Astrocyte (in vitro differentiated cells and primary cell): ENCODE measurements around the gene GET4. TPM values are rescaled to one million over a fixed set of nuclear protein-coding genes. Genes with fewer than 3 reads are reported as not detected.
A peak's percentile ranks its signal among the peaks of the same experiment; 100 is the strongest.

Source experiments
- DNase-seq: peaks from one replicate; pipeline ENCODE4 v3.0.0-alpha.2; 2010; ENCODE audit warnings: low read depth
- FAIRE-seq: peaks from 2 replicates; lab custom pipeline; 2011; peaks lifted over from hg19 to GRCh38; lab: Jason Lieb, UNC
- H2AFZ ChIP-seq: 2 replicates; pipeline ENCODE4 v1.6.0; 2012; ENCODE audit warnings: low read depth, low read length, inconsistent platforms
- H3K27ac ChIP-seq: 2 replicates; pipeline ENCODE4 v1.5.1; 2011; ENCODE audit warnings: low read depth, low read length, inconsistent platforms
- H3K27me3 ChIP-seq: 2 replicates; pipeline ENCODE4 v1.6.0; 2011; ENCODE audit warnings: low read length, inconsistent platforms; ENCODE audit not compliant: insufficient read depth
- H3K36me3 ChIP-seq: 2 replicates; pipeline ENCODE4 v1.5.1; 2011; ENCODE audit warnings: low read length, inconsistent platforms; ENCODE audit not compliant: insufficient read depth
- H3K4me1 ChIP-seq: 2 replicates; pipeline ENCODE4 v1.5.1; 2011; ENCODE audit warnings: low read length, inconsistent platforms; ENCODE audit not compliant: insufficient read depth
- H3K4me2 ChIP-seq: 2 replicates; pipeline ENCODE4 v1.6.0; 2012; ENCODE audit warnings: low read length, inconsistent platforms
- H3K4me3 ChIP-seq: 2 replicates; pipeline ENCODE4 v1.5.1; 2011; ENCODE audit warnings: low read depth, mild to moderate bottlenecking, low read length, inconsistent platforms; ENCODE audit not compliant: insufficient read depth
- H3K79me2 ChIP-seq: 2 replicates; pipeline ENCODE4 v1.6.0; 2012; ENCODE audit warnings: mild to moderate bottlenecking, low read length, inconsistent platforms; ENCODE audit not compliant: insufficient read depth
- H3K9ac ChIP-seq: 2 replicates; pipeline ENCODE4 v1.6.0; 2012; ENCODE audit warnings: mild to moderate bottlenecking, low read length, inconsistent platforms
- H3K9me3 ChIP-seq: 2 replicates; pipeline ENCODE4 v1.5.1; 2012; ENCODE audit warnings: low read depth, mild to moderate bottlenecking, low read length, inconsistent platforms; ENCODE audit not compliant: insufficient read depth
- H4K20me1 ChIP-seq: 2 replicates; pipeline ENCODE4 v1.6.0; 2012; ENCODE audit warnings: low read length, inconsistent platforms; ENCODE audit not compliant: insufficient read depth
- H3K27ac Mint-ChIP-seq: one replicate; pipeline ENCODE4 v1.8.0; 2021; ENCODE audit warnings: mild to moderate bottlenecking, mixed read lengths; ENCODE audit not compliant: unreplicated experiment
- H3K27me3 Mint-ChIP-seq: one replicate; pipeline ENCODE4 v1.8.0; 2021; ENCODE audit warnings: low read depth, mixed read lengths; ENCODE audit not compliant: unreplicated experiment
- H3K36me3 Mint-ChIP-seq: one replicate; pipeline ENCODE4 v1.8.0; 2021; ENCODE audit warnings: low read depth, mixed read lengths; ENCODE audit not compliant: unreplicated experiment
- H3K4me1 Mint-ChIP-seq: one replicate; pipeline ENCODE4 v1.8.0; 2021; ENCODE audit warnings: low read depth, mixed read lengths; ENCODE audit not compliant: unreplicated experiment
- H3K4me3 Mint-ChIP-seq: one replicate; pipeline ENCODE4 v1.8.0; 2021; ENCODE audit warnings: mild to moderate bottlenecking, moderate library complexity, mixed read lengths; ENCODE audit not compliant: unreplicated experiment
- H3K9me3 Mint-ChIP-seq: one replicate; pipeline ENCODE4 v1.8.0; 2021; ENCODE audit warnings: mild to moderate bottlenecking, mixed read lengths; ENCODE audit not compliant: unreplicated experiment
- EZH2 ChIP-seq: IDR thresholded peaks from 2 replicates; pipeline ENCODE4 v1.6.1; 2012; ENCODE audit warnings: mild to moderate bottlenecking, low read length, inconsistent platforms; ENCODE audit not compliant: insufficient read depth
- total RNA-seq: library from RNA; stranded (reverse); gene quantifications from 2 replicates; pipeline ENCODE4 v1.2.1, GENCODE V29; 2021
- TF ChIP-seq, protein P1 (sequence below): IDR thresholded peaks from 2 replicates; pipeline ENCODE4 v1.5.1; 2011; ENCODE audit warnings: low read depth, mild to moderate bottlenecking, inconsistent platforms, low read length, moderate library complexity; ENCODE audit not compliant: insufficient read depth

Gene GET4
- total RNA-seq, 1 donor from 2014 or later = 43.0 TPM

DNA sequence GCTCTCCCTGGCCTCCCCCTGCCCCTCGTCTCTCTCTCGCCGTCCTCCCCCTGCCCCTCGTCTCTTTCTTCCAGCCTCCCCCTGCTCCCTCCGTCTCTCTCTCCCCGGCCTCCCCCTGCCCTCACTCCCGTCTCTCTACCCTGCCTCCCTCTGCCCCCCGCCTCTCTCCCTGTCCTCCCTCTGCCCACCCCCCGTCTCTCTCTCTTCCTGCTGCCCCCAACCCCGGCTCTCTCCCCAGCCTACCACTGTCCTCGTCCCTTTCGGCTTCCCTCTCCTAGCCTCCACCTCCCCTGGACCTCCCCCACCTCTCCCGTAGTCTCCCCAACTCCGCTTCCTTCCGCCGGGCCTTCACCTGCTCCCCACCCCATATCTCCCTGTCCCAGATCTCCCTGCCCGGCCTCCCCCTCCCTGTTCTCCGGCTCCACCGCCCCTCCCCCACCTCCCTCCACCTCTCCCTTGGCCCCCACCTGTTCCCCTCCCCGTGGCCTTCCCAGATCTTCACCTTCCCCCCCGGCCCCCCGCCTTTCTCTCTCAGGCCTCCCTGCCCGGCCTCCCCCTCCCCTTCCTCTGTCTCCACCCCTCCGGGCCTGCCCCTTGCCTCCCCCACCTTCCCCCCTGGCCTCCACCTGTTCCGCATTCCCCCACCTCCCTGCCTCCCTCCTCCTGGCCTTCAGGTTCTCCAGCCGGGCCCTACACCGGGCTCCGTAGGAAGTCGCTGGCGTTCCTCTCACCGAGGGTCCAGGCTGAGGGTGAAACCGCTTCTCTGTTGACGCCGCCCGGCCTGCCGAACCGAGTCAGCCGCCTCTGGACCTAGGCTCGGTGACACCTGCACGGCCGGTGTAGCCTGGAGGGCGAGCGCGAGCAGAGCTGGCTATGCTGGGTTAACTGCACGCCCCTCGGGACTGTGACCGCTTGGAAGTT lies 1.2 kb downstream of the GET4 start:
- no peaks in the 10 kb centered on the region for H3K9me3 Mint-ChIP-seq
- Histone ChIP-seq H3K4me1 (no peaks in the 10 kb centered on the region), H3K4me2 (peak overlapping the region; percentile 94), H3K27ac (peak overlapping the region; percentile 76), H3K9me3 (no peaks in the 10 kb centered on the region), H4K20me1 (peaks cover 48% of the 10 kb centered on the region), H3K4me3 (peak overlapping the region; percentile 76), H3K9ac (peak overlapping the region; percentile 94), H3K79me2 (peaks cover 53% of the 10 kb centered on the region), H3K27me3 (no peaks in the 10 kb centered on the region), H2AFZ (no peak overlapping the region), H3K36me3 (peaks cover 7% of the 10 kb centered on the region)
- peak overlapping the region; percentile 89 for H3K4me3 Mint-ChIP-seq
- H3K36me3 Mint-ChIP-seq = peaks cover 11% of the 10 kb centered on the region
- H3K27me3 Mint-ChIP-seq = no peaks in the 10 kb centered on the region
- TF ChIP-seq EZH2 = no peak
- TF ChIP-seq, protein P1, sequence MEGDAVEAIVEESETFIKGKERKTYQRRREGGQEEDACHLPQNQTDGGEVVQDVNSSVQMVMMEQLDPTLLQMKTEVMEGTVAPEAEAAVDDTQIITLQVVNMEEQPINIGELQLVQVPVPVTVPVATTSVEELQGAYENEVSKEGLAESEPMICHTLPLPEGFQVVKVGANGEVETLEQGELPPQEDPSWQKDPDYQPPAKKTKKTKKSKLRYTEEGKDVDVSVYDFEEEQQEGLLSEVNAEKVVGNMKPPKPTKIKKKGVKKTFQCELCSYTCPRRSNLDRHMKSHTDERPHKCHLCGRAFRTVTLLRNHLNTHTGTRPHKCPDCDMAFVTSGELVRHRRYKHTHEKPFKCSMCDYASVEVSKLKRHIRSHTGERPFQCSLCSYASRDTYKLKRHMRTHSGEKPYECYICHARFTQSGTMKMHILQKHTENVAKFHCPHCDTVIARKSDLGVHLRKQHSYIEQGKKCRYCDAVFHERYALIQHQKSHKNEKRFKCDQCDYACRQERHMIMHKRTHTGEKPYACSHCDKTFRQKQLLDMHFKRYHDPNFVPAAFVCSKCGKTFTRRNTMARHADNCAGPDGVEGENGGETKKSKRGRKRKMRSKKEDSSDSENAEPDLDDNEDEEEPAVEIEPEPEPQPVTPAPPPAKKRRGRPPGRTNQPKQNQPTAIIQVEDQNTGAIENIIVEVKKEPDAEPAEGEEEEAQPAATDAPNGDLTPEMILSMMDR = no peak
- peak overlapping the region; percentile 3 for H3K27ac Mint-ChIP-seq
- FAIRE-seq = no peak
- peaks cover 11% of the 10 kb centered on the region for H3K4me1 Mint-ChIP-seq
- DNase-seq = no peak

DNA sequence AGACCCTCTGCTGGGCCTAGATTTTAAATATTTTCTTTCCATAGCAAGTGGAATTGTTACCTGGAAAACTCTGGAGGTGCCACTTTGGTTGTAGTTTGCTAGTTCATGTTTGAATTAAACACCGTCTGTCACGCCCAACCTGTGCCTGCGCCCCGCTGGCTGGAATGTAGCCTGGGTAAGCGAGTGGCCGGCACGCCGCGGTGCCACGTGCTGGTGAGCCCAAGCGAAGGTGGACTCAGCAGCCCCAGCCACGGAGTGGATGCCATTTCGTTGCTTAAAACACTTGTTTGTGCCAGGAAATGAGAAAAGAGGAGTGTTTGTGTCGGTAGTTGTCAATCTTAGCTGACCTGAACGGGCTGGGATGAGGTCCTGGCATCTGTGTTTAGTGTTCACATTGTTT lies 2.7 kb downstream of the GET4 start:
- Histone ChIP-seq H3K9me3 (no peaks in the 10 kb centered on the region), H3K4me1 (no peaks in the 10 kb centered on the region), H3K9ac (no peak overlapping the region), H2AFZ (no peak overlapping the region), H4K20me1 (peaks cover 63% of the 10 kb centered on the region), H3K36me3 (no peaks in the 10 kb centered on the region), H3K27ac (no peak overlapping the region), H3K27me3 (no peaks in the 10 kb centered on the region), H3K79me2 (peaks cover 68% of the 10 kb centered on the region), H3K4me3 (no peak overlapping the region), H3K4me2 (no peak overlapping the region)
- TF ChIP-seq, protein P1 = no peak
- TF ChIP-seq EZH2 = no peak
- Mint-ChIP-seq H3K4me1 (peaks cover 11% of the 10 kb centered on the region), H3K36me3 (peaks cover 5% of the 10 kb centered on the region), H3K27ac (no peak overlapping the region), H3K27me3 (no peaks in the 10 kb centered on the region), H3K4me3 (peak overlapping the region; percentile 71), H3K9me3 (no peaks in the 10 kb centered on the region)
- no peak for DNase-seq
- no peak for FAIRE-seq

DNA sequence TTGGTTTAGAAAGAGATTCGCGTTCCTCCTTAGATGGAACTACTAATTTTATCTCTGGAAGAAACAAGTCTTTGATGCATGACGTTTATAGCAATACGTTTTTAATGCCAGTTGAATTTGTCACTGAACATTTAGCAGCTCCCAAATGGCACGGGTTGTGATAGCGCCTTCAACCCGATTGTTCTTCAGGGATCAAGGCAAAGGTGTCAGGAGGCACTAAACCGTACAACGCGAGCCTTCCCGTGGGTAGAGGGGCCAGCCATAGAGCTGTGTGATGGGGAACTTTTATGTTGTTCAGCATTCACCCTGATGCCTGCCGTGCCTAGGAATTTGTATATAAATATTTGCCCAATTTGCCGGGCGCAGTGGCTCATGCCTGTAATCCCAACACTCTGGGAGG lies 3.4 kb downstream of the GET4 start:
- Histone ChIP-seq H3K36me3 (no peaks in the 10 kb centered on the region), H4K20me1 (peaks cover 69% of the 10 kb centered on the region), H2AFZ (no peak overlapping the region), H3K9ac (no peak overlapping the region), H3K4me3 (no peak overlapping the region), H3K4me1 (no peaks in the 10 kb centered on the region), H3K79me2 (peaks cover 74% of the 10 kb centered on the region), H3K27ac (no peak overlapping the region), H3K9me3 (no peaks in the 10 kb centered on the region), H3K4me2 (no peak overlapping the region), H3K27me3 (no peaks in the 10 kb centered on the region)
- Mint-ChIP-seq H3K9me3 (no peaks in the 10 kb centered on the region), H3K4me3 (no peak overlapping the region), H3K36me3 (peaks cover 7% of the 10 kb centered on the region), H3K27ac (no peak overlapping the region), H3K4me1 (peaks cover 11% of the 10 kb centered on the region), H3K27me3 (no peaks in the 10 kb centered on the region)
- DNase-seq (no peak), FAIRE-seq (no peak)
- TF ChIP-seq, protein P1 = no peak
- no peak for TF ChIP-seq EZH2
